Measurements from ENCODE around the gene KIF26A.

The KIF26A gene

GRCh38 chr14:104214431-104215218, 76.2 kb downstream of the KIF26A start:
- Histone ChIP-seq H3K27me3 (replicated peaks; ENCODE audit: insufficient read depth, low read length) (peaks cover 20% of the 10 kb centered on the region), H3K4me1 (ENCODE audit: low read length) (no peaks in the 10 kb centered on the region), H3K36me3 (replicated peaks; ENCODE audit: insufficient read depth, low read length) (no peaks in the 10 kb centered on the region), H3F3A (ENCODE audit: insufficient read depth, low read length) (no peaks in the 10 kb centered on the region), H3K4me2 (ENCODE audit: low read depth, low read length) (no peak overlapping the region), H3K9ac (ENCODE audit: low read length) (no peak overlapping the region), H3K27ac (ENCODE audit: low read length) (no peak overlapping the region), H3K9me2 (replicated peaks; ENCODE audit: insufficient read depth, low read length) (no peaks in the 10 kb centered on the region), H4K20me1 (ENCODE audit: insufficient read depth, low read length) (no peaks in the 10 kb centered on the region), H3K79me2 (ENCODE audit: low read length) (no peaks in the 10 kb centered on the region), H3K4me3 (ENCODE audit: low read length) (no peak overlapping the region), H3K9me3 (replicated peaks; ENCODE audit: insufficient read depth, low read length) (no peaks in the 10 kb centered on the region), H2AFZ (ENCODE audit: low read length) (no peak overlapping the region)
- TF ChIP-seq CTCF (IDR thresholded peaks at IDR 0.05; ENCODE audit: low read length) (no peak), EZH2 (optimal IDR thresholded peaks at IDR 0.05; ENCODE audit: low read depth, low read length) (no peak), EZH2phosphoT487 (IDR thresholded peaks at IDR 0.05; ENCODE audit: low read length) (no peak)
- no peak for DNase-seq

- Histone ChIP-seq H3K27ac (ENCODE audit: low read length) (no peak overlapping the region), H4K20me1 (ENCODE audit: insufficient read depth, low read length) (no peaks in the 10 kb centered on the region), H3K36me3 (replicated peaks; ENCODE audit: insufficient read depth, low read length) (no peaks in the 10 kb centered on the region), H3K4me2 (ENCODE audit: low read depth, low read length) (no peak overlapping the region), H3F3A (ENCODE audit: insufficient read depth, low read length) (no peaks in the 10 kb centered on the region), H3K9ac (ENCODE audit: low read length) (no peak overlapping the region), H3K4me1 (ENCODE audit: low read length) (no peaks in the 10 kb centered on the region), H3K79me2 (ENCODE audit: low read length) (no peaks in the 10 kb centered on the region), H3K27me3 (replicated peaks; ENCODE audit: insufficient read depth, low read length) (peaks cover 31% of the 10 kb centered on the region), H3K9me3 (replicated peaks; ENCODE audit: insufficient read depth, low read length) (no peaks in the 10 kb centered on the region), H3K4me3 (ENCODE audit: low read length) (no peak overlapping the region), H3K9me2 (replicated peaks; ENCODE audit: insufficient read depth, low read length) (no peaks in the 10 kb centered on the region), H2AFZ (ENCODE audit: low read length) (no peak overlapping the region)
- no peak for TF ChIP-seq CTCF (IDR thresholded peaks at IDR 0.05; ENCODE audit: low read length)
- no peak for TF ChIP-seq EZH2 (optimal IDR thresholded peaks at IDR 0.05; ENCODE audit: low read depth, low read length)
- TF ChIP-seq EZH2phosphoT487 (IDR thresholded peaks at IDR 0.05; ENCODE audit: low read length) = no peak
- DNase-seq = no peak
Measured at GRCh38 chr14:104215706-104216334, 77.4 kb downstream of the KIF26A start.

GRCh38 chr14:104216457-104216856, 78.1 kb downstream of the KIF26A start:
- Histone ChIP-seq H3K36me3 (replicated peaks; ENCODE audit: insufficient read depth, low read length) (no peaks in the 10 kb centered on the region), H3K4me3 (ENCODE audit: low read length) (no peak overlapping the region), H3K79me2 (ENCODE audit: low read length) (no peaks in the 10 kb centered on the region), H2AFZ (ENCODE audit: low read length) (no peak overlapping the region), H3K27ac (ENCODE audit: low read length) (no peak overlapping the region), H3K9me2 (replicated peaks; ENCODE audit: insufficient read depth, low read length) (no peaks in the 10 kb centered on the region), H3K4me1 (ENCODE audit: low read length) (no peaks in the 10 kb centered on the region), H3K9ac (ENCODE audit: low read length) (no peak overlapping the region), H3K9me3 (replicated peaks; ENCODE audit: insufficient read depth, low read length) (no peaks in the 10 kb centered on the region), H3K4me2 (ENCODE audit: low read depth, low read length) (no peak overlapping the region), H3K27me3 (replicated peaks; ENCODE audit: insufficient read depth, low read length) (peaks cover 31% of the 10 kb centered on the region), H3F3A (ENCODE audit: insufficient read depth, low read length) (no peaks in the 10 kb centered on the region), H4K20me1 (ENCODE audit: insufficient read depth, low read length) (no peaks in the 10 kb centered on the region)
- no peak for DNase-seq
- TF ChIP-seq CTCF (IDR thresholded peaks at IDR 0.05; ENCODE audit: low read length) (no peak), EZH2 (optimal IDR thresholded peaks at IDR 0.05; ENCODE audit: low read depth, low read length) (no peak)
